UCSD-AML1 (cell line): ENCODE results near the gene GHRHR.

Experiments used
- DNase-seq: peaks from one replicate; lab custom pipeline; 2025; ENCODE audit not compliant: unreplicated experiment; lab: John Stamatoyannopoulos, UW

GHRHR gene

DNA sequence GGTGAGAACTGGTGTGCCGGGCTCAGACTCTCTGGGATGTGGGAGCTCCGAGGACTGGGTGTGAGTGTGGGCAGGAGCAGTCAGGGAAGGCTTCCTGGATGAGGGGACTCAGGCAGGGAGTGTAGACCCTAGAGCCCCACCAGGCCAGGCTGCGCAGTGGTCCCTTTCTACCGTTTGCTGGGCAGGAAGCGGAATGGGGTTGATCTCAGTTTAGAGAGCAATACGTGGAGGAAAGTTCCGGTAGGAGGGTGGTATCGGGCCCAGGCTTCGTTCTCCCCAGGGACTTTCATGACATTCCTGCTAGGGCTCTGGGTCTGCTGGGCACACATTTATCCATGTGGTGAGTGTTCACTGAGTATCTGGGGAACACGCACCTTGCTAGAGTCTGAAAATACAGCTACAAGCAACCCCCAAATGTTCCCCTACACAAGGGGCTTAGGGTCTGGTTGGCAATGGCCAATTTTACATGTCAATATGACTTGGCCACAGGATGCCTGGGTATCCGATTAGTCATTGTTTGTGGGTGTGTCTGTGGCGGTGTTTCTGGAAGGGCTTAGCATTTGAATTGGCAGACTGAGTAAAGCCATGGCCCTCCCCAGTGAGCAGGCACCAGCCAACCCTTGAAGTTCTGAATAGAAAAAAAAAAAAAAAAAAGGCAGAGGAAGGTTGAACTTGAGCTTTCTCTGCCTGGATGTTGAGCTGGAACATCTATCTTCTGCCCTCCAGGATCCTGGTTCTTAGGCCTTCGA, 20.8 kb downstream of the GHRHR start:
- DNase-seq: no peak

DNA sequence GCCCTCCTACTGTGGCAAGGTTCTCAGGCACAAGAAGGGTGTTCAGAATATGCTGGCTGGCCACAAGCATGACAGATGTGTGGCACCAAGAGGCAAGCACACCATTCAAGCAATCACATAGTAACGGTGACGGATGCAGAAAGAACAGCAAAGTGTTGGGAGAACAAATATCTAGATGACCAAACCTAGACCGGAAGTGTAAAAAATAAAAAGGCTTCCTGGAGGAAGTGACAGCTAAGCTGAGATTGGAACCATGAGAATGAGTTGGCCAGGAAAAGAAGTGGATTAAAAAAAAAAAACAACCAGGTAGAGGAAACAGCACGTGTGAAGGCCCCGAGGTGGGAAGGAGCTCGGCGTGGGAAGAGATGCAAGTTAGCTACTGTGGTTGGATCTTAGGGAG, 22.0 kb downstream of the GHRHR start:
- DNase-seq: no peak

DNA sequence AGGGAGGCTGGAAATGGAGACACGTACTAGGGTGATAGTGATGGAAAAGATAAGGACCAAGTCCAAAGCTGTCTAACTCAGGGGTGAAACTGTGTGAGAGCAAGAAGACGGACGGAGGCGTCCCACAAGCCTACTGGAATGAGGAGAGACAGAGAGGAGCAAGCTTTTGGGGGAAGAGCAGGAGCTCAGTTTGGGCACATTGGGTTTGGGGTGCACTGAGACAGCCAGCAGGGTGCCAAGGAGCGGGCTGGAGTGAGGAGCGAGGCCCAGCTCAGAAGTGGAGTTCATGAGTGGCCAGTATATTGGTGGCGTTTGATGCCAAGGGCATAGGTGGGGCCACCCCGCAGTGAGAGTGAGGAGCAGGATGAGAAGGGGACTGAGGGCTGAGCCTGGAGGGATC, 22.6 kb downstream of the GHRHR start:
- DNase-seq: no peak

DNA sequence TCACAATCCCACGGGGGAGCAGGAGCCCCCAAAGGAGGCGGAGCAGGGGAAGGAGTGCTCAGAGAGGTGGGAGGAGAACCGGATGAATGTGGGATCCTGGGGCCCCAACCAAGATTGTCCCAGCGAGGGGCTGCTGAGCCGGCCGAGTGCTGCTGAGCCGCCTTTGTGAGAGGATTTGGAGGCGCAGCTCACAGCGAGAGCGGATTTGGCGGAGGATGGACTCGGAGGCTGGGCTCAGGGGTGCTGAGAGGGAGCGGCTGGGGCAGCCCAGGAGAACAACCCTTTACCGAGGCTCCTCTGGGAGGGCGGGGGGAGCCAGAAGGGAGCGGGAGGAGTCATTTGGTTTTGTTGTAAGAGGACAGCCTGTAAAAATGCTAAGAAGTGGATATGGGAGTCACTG, 23.0 kb downstream of the GHRHR start:
- DNase-seq: no peak

DNA sequence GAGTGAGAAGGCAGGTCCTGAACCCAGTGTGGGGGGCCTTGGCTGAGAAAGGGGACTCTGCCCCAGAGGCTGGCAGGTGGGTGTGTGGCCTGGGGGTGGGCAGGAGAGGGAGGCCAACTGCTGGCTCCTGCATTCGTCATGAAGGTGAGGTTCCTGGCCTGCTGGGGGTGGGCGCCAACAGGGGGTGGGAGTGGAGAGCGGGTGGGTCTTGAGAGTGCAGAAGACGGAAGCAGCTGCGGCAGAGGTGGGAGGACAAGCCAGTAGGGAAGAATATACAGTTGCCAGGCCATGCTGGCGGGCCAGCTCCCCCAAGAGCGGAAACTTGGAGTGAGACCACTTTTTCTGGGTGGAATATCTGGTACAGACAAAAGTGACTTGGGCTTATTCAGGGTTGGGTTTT, 23.4 kb downstream of the GHRHR start:
- DNase-seq: no peak

DNA sequence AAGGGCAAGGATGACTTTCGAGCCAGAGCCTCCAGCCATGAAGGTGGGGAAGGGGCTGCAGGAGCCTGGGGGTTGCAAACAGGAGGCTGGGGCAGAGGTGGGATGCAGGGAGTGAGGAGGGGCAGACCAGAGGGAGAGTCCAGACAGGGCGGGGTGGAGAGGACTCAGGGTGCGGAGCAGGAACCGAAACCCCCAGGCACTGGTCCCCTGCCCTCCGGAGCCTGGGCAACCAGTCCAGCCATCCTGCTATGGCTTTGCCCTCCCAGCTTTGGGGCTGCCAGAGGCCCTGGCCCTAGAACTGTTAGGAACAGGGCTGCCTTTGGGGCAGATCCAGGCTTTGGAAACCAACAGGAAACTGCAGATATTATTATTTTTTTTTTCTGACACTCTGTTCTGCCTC, 24.2 kb downstream of the GHRHR start:
- DNase-seq: no peak

DNA sequence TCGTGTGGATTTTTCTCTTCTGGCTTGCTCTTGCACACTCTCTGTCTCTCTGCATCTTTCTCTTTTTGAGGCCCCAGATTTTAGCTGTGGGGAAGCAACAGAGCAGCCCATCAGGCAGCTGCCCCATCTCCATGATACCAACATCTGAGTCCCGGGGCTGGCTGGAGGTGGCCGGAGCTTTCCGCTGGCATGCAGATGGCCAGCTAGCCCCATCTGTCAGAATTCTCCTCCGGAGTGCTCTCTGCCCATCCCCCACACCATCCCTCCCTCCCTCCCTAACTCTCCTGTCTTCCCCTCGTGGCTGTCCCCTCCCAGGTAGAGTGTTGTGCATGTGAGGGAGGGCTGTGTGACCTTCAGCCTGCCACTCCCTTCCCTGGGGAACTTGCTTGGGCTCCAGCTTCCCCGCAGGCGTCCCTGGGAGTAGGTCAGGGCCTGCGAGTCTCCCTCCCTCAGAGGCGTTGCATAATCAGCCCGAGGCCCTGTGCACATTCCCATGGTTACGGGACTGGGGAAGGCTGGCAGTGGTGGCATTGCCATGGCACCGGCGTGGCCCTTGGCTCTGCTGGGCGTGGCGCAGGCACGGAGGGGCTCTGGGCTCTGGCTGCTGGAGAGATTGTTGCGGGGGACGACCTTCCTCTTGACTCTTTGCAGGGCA, 24.7 kb downstream of the GHRHR start:
- no peak for DNase-seq

DNA sequence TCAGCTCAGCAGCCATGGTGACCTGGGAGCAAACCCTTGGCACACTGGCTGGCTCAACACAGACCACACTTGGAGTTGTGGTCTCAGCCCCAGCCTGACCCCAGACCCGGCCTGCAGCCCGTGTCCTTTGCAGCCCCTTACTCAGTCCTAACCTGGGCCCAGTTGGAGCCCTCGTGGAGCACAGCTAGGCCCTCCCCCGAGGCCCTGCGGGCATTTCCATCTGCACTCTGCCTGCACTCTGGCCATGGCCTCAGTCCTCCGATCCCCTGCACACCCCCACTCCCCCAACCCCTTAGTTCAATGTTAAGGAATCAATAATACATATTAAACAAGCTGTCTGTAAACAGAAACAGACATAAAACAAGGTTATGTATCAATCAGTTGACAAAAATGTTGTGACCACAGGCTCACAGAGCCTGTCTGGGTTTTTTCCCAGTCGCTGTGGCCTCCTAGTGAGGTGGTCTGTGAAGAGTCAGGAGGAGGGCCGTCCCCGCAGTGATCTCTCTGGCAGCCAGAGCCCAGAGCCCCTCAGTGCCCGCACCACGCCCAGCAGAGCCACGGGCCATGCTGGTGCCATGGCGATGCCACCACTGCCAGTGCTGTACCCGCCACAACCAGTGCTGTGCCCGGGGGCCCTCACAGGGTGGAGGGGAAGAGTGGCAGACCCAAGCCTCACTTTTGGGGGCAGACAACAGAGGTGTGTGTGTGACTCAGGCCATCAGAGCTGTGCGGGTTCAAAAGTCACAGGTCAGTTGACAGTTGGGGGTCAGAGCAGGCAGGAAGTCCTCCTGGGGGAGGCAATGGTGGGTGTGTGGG, 25.5 kb downstream of the GHRHR start:
- DNase-seq: no peak

DNA sequence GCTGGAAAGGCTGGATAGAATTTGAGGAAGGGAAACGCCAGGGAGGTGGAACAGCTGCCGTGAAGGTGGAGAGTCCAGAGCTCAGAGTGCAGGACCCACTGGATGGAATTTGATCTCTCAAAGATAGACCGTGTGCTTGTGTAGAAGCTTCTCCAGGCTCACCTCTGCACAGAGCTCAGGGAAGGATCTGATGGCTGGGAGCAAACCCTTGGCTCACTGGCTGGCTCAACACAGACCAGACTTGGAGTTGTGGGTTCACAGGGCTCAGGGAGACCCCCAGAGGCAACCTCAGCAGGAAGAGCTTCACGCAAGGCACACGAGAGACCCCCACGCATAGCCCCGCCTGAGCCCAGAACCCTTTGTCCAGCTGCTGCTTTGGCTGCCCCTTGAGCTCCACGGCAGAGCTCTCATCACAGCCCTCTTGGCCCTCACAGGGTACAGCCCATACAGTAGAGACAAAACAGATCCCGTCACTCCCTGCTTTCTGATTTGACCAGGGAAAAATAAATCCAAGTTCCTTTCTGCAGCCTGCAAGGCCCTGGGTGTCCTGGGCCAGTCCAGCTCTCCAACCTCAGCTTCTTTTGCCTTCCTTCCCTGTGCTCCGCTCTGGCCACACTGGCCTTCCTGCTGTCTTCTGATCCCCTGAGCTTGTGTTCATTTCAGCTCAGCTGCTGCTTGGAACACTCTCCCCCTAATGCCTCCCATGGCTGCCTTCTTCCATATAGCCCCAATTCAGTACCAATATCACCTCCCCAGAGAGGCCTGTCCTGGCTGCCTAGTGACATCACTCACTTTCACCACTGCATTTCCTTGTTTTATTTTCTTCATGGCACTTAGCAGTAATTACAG, 26.3 kb downstream of the GHRHR start:
- DNase-seq: no peak

DNA sequence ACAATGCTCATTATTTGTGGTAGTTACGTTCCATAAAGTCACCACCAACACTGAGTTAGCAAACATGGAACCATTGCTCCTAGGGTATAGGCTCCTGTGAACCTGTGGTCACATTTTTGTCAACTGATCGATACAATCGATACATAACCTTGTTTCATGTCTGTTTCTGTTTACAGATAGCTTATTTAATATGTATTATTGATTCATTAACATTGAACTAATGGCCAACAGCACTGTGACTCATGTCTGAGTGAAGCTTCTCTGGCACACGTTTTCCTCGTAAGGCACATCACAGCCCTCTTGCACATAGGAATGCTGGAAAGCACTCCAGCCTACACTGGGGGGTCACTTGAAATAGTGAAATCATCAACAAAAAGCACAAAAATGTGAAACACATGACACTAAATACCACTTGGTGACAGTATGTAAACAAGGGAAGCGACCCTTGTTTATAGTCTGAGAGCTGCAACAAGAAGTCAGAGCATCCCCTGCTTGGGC, 27.0 kb downstream of the GHRHR start:
- no peak for DNase-seq

DNA sequence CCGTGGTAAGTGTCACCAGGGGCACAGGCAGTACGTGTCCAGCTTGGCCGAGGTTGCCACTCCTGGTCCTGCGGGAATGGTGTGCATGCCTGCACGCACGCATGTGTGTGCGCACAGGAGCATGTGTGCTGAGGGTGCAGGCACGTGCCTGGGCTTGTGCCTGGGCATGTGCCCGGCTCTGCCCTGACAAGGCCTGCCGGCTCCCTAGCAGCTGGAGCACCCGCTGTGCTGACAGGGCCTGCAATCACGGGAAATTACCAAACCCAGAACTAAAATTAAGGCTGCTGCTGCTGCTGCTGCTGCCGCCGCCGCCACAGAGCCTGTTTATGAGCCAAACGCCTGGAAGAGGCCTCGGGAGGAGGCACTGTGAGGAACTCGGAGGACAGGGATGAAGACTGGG, 28.7 kb downstream of the GHRHR start:
- no peak for DNase-seq

DNA sequence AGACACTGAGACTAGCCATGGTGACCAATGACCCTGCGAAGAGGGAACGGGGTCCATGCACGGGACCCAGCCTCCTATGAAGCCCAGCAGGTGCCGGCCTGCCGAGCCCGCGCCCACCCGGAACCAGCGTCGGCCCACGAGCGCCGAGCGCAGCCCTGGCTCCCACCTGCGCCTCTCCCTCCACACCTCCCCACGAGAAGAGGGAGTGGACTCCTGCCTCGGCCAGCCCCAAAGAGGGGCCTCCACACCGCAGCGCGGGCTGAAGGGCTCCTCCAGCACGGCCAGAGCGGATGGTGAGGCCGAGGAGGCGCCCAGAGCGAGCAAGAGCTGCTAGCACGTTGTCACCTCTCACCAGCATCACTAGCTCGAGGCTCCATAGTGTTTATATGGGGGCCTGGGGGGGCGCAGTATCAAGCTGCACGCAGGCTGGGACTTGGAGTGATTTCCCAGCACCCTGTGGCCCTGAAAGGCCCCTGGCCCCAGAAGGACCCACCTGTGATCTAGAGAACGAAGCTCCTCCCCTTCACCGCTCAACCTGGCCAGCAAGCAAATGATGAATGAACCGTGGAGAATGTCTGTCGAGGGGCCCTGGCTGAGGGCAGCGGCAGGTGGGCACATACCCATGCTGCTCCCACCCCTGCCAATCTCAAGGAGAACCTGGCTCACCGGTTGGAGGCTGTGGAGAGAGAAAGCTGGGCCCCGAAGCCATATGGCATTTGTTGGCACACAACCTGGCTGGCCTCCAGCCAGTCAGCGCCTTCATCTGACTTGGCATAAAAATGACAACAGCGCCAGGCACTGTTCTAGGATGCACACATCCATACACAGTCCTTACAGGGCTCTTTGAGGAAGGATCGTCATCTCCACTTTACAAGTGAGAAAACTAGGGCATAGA, 30.7 kb downstream of the GHRHR start:
- DNase-seq: no peak

DNA sequence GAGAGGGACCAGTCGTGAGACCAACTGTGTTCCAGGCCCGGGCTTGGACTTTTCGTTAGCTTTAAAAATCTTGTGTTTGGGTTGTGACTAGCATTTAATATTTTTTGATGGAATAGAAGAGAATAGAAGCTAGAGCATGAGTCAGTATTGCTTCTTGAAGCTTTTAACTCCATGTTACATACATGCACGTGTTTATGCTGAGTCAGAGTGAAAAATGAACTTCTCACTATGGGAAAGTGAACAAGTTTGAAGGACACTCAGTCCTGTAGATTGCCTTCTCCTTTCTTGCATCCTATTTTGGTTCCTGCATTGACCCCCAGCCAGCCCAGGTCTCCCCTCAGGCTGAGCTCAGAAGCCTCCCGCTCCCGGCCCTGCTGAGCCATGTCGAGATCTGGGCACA, 31.8 kb downstream of the GHRHR start:
- no peak for DNase-seq

DNA sequence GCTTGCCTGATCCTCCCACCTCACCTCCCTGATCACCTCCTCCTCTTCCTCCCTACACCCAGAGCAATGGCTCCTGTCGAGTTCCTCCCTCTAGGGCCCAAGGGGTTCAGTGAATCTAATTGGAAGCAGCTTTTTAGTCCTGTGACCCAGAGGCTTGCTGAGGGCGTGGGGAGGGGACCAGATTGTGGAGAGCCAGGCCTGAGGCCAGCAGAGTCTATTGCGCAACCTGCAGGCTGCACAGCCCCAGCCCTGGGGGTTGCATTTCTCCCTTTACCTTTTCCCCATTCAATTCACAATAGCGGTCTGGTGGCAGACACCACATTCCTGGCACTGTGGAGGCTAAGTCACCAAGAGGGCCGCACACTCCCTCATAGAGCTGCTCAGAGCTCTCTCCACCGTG, 32.5 kb downstream of the GHRHR start:
- DNase-seq: no peak

DNA sequence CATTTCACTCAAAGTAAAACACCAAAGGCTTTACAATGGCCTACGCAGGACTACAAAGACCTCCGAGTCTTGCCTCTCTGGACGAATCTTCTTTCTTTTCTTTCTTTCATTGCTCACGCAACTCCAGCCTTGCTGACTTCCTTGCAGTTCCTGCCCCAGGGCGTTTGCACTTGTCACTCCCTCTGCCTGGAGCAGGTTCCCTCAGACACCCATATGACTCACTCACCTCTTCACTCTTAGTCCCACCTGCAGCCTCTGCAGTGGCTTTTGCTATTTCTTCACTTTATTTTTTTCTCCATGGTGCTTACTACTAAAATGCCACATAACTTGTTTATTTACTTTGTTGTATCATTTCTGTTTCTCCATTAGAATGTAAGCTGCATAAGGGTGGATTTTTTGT, 33.1 kb downstream of the GHRHR start:
- DNase-seq: no peak

DNA sequence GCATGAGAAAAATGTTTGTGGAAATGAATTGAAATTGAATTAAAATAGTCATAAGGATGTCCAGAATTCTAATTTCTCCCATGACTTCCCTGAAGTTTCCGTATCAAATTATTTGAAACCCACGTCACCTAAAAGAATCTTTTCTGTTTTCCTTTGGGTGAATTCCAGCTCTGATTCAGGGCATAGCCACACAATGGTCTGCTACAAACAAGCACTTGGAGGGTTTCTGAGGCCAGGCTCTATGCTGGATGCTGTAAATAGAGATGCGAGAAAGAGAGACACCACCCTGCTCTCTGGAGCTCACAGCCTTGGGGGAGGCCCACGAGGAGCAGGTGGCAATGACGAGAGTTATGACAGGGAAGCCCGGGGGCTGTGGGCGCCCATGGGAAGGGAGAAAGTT, 33.6 kb downstream of the GHRHR start:
- no peak for DNase-seq

DNA sequence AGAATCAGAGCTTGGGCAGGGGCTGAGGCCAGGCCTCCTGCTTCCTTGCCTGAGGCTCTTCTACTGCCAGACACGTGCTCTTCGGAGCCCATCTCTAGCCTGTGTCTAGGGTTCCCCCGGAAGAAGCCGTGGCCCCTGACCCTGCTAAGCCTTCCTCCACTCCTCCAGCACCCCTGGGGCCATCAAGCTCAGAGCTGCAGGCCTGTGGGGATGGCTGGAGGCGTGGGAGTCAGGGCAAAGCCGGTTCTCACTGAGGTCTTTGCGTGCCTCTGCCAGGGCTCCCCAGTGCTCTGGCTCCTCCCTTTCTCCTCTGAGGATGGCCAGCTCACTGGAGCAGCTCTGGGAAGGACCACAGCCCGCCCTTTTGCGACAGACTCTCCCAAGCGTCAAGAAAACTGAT, 34.4 kb downstream of the GHRHR start:
- no peak for DNase-seq

DNA sequence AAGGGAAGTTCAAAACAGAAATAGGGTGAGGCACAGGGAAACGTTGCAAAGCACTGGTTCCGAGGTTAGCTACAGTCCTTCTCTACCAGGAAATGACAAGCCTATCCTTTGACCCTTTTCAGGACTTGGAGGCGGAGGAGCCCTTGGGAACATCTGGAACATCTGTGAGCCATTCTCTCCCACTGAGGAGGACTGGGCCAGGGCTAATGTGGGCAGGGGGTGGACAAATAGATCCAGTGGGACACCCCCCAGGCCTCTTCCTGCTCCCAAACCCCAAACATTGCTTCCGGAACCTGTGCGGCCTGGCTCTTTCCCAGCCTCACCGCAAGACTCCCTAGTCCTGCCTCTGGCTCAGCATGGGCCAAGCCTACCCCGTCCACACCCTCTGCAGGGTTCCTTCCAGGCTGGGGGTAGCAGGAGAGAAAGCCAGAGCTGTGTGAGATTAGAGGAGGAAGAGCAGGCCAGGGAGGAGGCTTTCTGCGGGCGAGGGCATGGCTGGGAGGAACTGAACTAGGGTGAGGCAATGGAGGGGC, 36.5 kb downstream of the GHRHR start:
- no peak for DNase-seq

DNA sequence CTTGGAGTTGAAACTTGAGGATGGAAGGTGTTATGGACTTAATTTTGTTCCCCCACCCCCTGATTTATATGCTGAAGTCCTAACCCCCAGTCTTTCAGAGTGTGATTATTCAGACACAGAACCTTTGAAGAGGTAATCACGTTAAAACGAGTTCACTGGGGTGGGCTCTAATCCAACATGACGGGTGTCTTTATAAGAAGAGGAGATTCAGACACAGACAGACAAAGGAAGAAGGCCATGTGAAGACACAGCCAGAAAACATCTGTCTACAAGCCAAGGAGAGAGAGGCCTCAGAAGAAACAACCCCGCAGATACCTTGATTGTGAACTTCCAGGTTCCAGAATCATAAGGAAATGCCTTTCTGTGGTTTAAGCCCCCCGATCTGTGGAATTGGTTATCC, 37.0 kb downstream of the GHRHR start:
- no peak for DNase-seq

DNA sequence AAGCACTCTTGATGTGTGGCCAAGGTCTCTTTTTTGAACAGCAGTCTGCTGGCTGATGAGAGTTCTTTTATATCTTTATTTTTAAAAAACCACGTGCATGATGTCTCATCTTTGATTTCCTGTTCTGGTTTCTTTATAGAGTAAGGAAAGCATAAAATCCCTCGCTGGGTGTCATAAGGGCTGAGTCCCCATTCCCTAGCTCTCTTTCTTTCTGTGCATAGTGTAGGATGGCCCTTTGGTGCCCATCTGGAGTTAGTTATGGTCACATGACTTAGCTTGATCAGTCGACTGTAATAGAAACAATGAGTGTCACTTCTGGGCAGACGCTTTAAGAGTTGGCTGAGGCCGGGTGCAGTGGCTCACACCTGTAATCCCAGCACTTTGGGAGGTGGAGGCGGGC, 38.5 kb downstream of the GHRHR start:
- DNase-seq: no peak
